CD4-positive, alpha-beta T cell treated with Interleukin-6 for 4 hours (primary cell): ENCODE measurements around the gene FER.
"Not testable (repeated sequence)": the region's sequence is repeated elsewhere in the genome, so short reads cannot be mapped to it uniquely, and the experiment has no call there.

ENCODE experiments used
- DNase-seq: peaks from one replicate; pipeline ENCODE4 v3.0.0-alpha.2; 2020; ENCODE audit warnings: mixed read lengths

The FER gene

DNA sequence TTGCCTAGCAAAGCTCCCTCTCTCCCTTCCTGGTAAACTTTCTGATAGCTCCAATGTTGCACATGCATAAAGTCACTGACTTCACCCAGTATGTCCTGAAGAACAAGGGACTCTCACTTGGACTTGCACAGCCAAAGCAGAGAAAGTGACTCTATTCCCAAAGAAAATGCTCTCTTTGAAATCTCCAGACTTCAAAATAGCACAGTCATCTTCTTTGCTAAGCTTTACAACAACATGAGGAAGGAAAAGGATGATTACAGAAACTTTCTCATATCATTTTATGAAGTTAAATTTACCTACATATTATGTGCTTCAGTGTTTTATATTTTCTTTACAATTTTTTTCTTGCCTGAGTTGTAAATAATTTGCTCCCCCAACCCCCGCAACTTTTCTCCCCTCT lies 397.4 kb downstream of the FER start:
- no peak for DNase-seq

DNA sequence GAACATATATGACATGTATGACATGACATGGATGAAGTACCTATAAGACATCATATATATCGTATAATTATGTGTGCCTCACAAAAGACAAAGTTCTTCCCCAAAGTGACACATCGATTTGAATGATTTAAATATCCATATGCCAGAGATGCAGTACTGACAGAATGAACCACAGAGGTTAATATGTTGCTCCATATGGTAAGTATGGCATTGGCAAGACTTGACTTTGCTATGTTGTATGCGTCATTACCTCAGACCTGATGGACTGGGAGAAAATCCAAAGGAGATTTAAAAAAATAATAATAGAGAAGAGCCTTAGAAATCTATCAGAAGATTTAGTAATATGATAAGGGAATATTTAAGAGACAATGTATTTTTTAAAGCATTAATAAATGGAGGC lies 398.9 kb downstream of the FER start:
- no peak for DNase-seq

DNA sequence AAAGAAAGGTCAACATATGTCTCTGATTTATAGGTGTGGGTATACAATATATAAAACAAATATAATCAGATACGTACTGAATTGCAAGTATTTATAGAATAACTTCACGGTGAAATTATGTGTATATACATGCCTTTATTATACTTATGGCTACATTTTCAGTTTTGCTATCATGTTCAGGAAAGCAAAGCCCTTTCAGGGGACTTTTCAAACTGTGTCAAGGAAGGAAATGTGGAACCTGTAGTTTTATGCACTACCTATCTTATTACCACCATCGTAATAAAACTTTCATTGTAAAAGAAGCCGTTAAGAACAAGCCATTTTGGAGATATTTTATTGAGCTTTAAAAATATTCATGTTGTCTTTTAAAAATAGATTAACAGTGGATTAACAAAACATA lies 404.9 kb downstream of the FER start:
- DNase-seq: no peak

DNA sequence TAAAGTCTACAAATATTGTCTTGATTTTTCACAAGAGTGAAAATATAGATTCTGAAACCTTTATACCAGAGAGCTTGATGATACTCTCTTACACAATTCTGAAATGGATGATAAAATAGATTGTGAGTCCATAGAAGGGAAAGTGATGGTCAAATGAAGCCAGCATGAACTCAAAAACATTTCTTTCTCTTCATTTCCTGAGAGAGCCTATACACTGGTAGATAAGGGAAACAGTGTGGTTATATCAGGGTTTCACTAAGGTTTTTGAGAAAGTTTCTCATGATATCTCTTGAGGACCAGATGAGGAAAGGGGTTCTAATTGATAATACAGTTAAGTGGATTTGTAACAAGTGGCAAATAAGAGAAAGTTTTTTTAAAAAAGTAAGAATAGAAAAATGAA lies 407.9 kb downstream of the FER start:
- DNase-seq: no peak

DNA sequence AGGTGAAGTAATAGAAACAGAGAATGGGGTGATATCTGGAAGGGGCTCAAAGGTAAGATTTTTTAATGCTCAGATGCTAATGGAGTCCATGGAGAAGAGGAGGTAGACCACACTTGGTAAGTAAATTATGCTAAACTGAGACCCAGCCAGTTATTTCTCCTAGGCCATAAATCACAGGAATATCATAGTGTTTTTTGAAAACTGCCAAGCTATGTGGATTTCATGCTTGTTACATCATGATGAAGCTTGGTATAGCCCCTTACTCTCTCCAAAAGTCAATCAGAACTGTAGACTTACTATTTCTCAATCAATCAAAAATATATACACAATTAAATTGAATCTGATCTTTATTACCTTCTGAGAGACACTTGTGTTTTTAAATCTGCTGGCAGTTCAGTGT lies 409.2 kb downstream of the FER start:
- DNase-seq: no peak

DNA sequence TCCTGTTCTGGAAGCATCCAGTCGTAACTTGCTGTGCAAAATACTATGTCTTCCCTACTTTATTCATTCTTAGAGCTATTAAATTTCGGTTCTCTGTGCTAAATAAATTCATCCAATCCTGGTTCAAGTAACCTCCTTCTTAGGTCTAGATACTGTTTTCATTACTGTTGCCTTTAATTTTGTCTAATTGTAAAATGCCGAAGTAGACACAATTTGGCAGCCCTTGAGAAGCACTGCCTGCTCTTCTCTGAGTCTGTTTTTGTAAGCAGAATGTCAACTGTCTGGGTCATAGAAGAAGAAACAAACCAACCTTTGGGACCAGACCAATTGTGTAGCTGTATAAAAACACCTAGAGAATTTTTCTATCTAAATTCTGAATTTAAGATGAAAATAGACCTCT lies 412.8 kb downstream of the FER start:
- DNase-seq: no peak

DNA sequence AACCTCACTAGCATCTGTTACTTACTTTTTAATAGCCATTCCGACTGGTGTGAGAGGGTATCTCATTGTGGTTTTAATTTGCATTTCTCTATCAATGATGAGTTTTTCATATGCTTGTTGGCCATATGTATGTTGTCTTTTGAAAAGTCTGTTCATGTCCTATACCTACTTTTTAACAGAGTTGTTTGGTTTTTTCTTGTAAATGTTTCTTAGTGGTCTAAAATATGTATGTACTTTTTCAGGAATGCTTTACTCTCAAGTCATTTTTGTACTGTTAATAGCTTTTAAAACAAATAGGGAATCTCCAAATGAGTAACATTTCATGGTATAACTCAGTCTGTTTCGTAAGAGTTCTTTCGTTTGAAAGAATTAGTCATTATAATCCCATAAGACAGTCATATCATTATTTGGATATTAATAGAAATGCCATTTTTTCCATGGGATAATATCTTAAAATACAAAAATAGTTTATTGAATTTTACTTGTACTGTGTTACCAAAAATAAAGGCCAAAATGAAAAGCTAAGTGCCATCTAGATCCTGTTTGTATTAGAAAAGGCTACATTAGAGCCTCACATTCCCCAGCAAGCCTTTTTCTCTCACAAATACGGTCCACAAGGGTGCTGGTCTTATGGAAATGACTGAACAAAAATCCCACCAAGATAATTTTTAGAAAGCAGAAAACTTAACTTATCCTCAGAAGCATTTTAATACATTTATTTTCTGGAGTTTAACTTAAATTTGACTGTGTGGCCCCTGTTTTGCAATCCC lies 414.4 kb downstream of the FER start:
- DNase-seq: no peak

DNA sequence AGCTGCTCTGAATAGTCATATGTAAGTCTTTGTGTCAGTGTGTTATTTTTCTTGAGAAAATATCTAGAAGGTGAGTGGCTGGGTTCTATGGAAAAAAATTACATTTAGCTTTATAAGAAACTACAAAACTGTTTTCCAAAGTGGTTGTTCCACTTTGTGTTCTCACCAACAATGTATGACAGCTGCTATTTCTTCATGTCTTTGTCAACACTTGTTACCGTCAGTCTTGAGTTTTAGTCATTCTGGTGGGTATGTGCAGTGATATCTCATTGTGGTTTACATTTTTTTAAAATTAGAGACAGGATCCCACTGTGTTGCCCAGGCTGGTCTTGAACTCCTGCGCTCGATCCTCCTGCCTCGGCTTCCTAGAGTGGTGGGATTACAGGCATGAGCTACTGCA lies 415.6 kb downstream of the FER start:
- DNase-seq: no peak

DNA sequence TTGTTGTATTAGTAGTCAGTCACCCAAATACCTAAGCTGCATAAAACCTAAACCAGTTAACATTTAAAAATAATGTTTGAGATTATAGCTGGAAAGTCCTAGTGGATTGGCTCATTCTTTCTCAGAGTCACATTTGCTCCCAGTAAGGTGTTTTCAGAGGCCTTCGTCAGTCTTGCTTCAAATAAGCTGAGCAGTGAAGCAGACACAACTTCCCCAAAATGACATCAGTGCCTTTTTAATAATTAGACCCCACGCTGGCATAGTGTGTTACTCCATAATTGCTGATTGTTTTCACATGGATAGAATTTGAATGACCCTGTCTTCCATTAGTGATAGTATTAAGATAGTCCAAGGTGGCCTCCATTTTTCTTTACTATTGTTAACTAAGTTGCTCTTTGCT lies 416.3 kb downstream of the FER start:
- no peak for DNase-seq

DNA sequence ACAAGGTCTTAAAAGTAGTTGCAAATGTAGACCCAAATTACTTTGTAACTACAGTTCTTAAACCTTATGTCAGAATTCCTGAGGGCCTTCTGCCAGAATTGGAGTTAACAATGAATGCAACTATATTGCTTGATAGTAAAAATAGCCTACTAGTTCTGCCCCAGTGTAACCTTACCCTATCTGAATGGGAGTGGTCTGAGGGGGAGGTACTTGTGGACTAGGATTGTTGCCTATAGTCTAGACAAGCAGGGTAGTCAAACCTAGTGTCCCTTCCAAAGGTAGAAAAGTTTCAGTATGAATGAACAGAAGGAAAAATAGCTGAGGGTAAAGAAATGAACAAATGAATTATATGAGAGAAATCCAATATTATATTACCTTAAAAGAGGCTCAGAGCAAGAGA lies 419.9 kb downstream of the FER start:
- DNase-seq: no peak

DNA sequence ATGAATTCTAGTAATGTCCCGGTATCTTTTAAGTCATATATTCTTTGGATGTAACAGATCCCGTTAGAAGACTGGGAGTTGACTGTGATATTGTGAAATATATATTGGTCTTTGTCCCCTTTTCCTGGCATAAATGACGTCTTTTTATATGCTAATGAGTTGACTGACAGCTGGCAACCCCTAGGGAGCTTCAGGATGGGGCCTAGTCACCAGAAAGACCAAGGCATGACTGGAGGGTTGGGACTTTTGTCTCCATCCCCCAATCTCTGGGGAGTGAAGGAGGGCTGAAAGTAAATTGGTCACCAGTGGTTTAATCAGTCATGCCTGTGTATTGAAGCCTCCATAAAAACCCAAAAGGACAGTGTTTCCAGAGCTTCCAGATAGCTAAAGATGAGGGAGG lies 420.5 kb downstream of the FER start:
- DNase-seq: no peak

DNA sequence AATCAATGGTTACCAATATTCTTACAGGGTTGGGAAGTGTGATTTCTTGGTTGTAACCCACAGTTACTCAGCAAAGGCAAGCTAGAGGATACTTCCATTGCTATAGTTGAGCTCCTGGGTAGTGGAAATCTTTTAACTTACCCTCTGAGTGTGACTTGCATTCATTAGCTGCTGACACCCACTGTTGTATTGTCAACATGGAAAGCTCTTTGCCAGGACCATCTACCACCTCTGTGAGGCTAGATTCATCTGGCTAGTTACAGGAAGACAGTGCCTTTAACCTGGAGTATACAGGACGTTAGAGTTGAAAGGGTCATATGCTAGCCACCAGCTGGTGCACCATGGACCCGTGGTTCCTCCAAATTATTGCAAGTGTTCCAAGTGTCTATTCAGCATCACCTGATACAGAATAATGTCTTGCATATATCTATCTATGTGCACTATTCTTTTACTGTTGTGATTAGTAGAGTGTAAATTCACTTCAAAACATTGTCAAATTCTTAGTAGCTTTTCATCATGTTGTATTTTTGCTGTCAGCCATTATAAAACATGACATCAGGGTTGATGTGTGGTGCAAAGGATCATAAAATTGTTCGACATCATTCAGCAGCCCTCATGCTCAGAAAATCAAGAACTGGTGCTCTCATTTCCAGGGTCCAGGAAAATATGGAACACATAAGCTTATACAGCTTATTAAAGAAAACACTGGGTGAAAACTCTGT lies 423.1 kb downstream of the FER start:
- DNase-seq: no peak

DNA sequence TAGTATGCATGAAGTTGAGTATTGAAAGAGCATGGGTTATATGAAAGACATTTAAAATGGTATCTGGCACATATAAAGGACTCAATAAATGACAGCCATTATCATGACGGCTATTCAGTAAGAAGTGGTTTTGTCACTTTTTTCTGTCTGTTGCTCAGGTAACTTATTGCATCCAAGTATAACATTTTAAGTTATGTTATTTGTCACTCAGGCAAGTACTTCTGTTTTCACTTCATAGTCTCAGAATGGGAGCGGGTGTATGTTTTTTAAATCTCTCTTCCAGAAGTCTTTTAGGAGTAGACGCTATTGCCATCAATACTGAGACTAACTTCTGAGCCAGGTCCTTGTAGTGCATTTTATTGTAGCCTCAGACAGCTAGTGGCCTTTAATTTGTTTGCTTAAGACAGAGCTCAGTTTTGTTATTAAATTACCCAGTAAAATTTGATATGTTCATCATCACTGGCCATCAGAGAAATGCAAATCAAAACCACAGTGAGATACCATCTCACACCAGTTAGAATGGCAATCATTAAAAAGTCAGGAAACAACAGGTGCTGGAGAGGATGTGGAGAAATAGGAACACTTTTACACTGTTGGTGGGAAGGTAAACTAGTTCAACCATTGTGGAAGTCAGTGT lies 423.9 kb downstream of the FER start:
- DNase-seq: not testable (repeated sequence)

DNA sequence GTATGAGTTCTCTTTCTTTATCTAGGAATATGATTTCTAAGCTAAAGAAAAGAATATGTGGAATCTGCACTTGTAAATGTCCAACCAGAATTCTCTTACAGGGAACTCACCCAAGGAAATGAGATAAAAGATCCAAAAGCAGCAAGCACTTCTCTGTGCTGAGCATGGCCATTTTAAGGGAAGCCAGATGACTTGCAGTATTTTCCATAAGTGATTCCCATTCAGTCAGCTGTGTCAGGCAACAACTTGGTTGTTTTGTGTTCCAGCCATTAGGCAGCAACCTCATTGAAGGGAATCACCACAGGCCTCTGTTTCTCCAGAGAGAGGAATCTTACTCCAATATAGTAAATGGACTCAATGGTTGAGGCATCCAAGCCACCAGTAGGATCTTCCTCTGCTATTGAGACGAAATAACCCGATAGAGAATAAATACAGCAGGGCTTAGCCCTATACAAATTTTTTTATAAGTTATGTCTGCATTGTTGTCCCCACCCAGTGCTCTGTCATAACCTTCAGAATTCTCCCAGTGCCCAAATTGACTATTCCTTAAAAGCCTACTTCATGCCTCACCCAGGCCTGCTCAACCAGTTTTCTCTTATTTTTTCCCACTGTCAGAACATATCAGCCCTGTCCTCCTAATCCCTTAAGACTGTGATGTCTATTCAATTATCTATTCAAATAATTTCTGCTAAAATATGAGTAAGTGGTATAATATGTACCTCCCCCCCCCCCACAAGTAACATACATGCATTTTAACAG lies 425.5 kb downstream of the FER start:
- DNase-seq: no peak

DNA sequence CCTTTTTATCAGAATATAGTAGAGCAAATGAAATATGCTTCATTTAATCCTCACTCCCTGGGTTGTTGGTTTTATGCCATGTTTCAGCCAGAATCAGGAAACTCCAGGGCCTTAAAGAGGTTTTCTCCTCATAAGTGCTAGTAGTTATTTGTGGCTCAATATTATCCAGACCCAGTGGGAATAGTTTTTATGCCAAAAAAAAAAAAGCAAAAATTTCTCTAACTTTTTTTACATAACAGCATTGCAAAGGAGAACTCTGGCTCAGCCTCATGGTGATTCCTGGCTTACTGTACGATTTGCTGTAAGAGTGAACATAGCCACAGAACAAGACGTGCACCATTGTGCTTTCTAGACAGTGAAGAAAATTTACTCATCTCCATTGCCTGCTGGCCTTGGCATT lies 429.5 kb downstream of the FER start:
- DNase-seq: no peak

DNA sequence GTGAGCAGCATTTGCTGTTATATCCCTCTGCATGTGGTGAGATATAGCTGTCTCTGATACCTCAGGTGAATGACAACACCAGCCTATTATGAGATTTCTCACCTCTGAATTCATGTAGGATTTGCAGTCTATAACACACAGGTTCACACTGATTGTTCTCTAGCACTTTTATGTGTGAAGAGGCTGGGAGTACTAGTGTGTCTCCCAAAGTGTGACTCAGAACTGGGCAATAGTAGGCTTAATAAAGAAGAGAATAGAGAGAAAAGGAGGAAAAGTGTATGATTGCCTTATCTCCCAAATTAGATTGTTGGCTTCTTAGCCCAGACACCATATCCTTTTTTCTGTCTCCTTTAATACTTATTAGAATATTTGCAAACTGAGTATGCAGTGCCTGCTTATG lies 430.1 kb downstream of the FER start:
- DNase-seq: no peak

DNA sequence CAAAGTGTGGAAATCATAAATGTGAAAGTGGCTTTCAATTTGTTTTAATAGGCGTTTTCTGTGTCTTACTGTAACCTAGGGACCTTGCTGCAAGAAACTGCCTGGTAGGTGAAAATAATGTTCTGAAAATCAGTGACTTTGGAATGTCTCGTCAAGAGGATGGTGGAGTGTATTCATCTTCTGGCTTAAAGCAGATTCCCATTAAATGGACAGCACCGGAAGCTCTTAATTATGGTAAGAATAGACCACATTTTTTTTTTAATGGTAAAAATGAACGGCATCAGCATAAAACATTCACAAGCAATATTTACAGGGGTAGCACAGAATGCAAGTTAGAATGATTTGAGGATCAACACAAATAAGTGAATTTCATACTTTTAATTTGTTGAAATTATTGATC lies 433.0 kb downstream of the FER start:
- no peak for DNase-seq

DNA sequence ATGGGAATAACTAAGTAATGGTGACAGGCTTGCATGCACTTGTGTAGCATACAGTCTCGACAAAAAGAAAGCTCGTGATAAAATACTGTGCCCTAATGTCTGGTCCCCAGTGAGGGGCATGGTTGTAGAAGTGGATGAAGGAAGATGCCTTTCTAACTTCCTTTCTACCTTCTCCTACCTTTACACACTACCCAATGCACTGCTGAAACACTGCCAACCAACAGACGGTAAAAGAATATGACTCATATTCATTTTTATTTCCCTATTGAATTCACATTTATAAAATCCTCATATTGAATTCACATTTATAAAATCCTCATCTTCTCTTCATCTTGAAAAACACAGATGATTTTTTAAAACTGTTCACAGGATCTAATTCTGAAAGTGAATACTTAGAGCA lies 439.1 kb downstream of the FER start:
- no peak for DNase-seq

DNA sequence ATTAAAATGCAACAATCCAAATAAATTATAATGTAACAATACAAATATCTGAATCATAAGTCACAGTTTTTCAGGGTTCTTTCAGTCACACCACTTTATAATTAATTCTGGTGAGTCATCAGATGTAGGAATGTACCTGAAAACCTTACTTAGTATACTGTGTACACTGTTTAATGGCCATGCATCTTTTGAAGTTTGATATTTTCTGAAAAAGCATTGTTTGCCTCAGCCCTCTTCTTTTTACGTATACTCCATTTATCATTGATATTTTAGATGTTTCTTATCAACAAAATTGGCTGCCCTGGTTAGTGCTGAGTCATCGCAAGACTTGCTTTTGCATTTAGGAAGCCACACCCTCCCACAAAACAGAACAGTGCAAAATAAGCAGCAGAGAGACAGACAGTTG lies 443.5 kb downstream of the FER start:
- peak; percentile 4 for DNase-seq

DNA sequence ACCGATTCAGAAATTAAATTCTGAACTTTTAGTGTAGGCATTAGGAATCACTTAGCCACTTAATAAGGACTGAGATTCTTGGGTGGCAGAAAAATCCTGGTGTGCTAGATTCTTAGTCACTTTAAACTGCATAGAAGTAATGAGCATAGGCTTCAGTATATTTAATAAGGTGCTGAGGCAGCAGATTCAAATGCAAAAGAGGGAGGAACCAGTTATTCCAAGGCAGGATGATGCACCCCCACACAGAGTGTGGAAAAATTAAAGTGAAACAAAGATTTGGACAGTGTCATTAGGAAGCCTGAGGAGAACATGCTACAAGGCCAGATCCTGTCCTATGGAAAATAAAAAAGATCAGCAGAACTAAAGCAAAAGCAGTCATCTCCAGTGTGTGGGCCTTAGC lies 444.3 kb downstream of the FER start:
- no peak for DNase-seq

DNA sequence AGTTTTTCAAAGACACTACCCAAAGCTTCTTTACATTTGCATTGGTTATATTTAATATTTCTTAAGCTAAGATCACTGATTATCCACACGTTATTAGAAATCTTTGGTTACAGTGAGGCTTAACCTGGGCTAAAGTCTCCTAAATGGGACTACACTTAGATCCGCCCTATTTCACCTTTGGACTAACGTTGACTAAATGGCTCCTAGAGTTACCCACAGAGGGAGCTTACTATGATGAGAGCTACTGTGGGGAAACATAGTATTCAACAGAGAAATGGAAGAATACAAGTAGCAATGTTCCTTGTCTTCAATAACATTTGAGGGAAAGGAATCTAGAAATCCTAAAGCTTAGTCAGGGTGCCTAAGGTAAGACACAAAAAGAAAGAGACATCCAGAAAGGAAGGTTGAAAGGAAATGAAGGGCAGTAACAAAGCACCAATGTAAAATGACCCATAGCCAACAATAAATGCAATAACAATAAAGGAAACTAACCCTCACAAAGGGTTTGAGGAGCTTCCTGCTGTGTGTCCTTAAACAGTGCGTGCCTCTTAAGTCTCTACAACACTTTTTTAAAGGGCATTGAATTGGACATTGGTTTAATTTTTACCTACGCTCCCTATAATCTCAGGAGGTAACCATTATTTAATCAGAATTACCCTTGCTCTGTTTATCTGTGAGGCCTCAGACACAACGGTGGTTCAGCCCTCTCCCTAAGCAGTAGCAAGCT lies 445.0 kb downstream of the FER start:
- DNase-seq: no peak

DNA sequence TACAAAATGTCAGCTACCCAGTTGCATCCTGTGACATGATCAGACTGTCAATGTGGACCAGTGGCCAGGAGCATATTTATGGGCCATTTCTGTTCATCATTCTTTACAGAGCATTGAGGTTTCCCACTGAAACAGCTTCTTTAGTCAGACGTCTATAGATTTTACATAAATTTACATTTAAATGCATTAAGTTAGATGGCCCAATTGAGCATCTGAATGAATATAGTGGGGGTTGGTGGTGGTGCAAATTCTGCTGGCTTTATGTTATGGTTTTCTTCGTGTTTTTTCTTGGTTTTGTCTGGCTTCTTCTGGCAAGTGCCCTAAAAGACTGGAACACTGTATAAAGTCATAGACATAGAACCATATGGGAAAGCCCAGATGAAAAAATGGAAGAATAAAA lies 448.0 kb downstream of the FER start:
- DNase-seq: no peak
